Activated naive CD4-positive, alpha-beta T cell treated with anti-CD3 and anti-CD28 coated beads for 36 hours (primary cell): ENCODE measurements around the gene NAA25. TPM values are rescaled to one million over a fixed set of nuclear protein-coding genes. Genes with fewer than 3 reads are reported as not detected.

Experiments used
- CTCF ChIA-PET: fragments of 350-600 bp; sonication (Branson Sonifier 250); formaldehyde crosslinking; loops from one replicate; lab custom pipeline; 2021; ENCODE audit warnings: antibody characterized with exemption; lab: Charles Lee
- DNase-seq: peaks from one replicate; pipeline ENCODE4 v3.0.0-alpha.2; 2020
- H3K27ac Mint-ChIP-seq: one replicate; pipeline ENCODE4 v1.8.0; 2021; ENCODE audit warnings: mild to moderate bottlenecking, mixed read lengths
- H3K27me3 Mint-ChIP-seq: one replicate; pipeline ENCODE4 v1.8.0; 2021; ENCODE audit warnings: low read depth, mixed read lengths
- H3K36me3 Mint-ChIP-seq: one replicate; pipeline ENCODE4 v1.8.0; 2021; ENCODE audit warnings: low read depth, mixed read lengths
- H3K4me1 Mint-ChIP-seq: one replicate; pipeline ENCODE4 v1.8.0; 2021; ENCODE audit warnings: low read depth, mixed read lengths
- H3K4me3 Mint-ChIP-seq: one replicate; pipeline ENCODE4 v1.8.0; 2021; ENCODE audit warnings: mild to moderate bottlenecking, moderate library complexity, mixed read lengths
- H3K9me3 Mint-ChIP-seq: one replicate; pipeline ENCODE4 v1.8.0; 2021; ENCODE audit warnings: mixed read lengths
- intact Hi-C: fragments of 100-400 bp; cut with micrococcal nuclease; formaldehyde crosslinking; loops from one replicate; pipeline ENCODE4 v1.15.1; 2023
- total RNA-seq, 2 experiments: library from RNA; stranded (reverse); gene quantifications; one replicate each; pipeline ENCODE4 v1.2.3, GENCODE V29; 2021

The NAA25 gene
- total RNA-seq, 2 experiments from 2014 or later, result 52.4 to 55.7 TPM

DNA sequence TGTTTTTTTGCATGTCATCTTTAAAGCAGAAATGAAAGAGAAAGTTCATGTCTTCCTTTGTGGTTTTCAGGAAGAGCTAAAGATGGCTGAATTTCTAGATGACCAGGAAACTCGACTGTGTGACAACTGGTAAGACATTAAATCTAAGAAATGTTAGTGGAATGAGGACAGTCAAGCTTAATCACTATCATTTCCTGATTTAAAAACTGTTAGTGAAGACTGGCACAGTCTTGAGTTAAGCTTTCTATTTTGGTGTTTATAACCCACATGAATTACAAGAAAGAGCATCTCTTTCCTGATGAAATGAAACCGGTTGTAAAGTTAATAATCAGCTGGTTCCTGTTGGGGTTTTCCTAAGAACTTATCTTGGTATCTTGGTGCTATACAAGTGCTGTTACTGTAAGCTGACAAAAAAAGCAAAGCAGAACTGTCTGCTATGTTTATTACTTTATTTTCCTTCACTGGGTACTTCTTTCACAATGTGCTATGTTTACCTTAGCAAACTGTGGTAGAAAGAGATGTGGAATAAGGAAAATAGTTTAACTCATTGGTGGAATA, 21.9 kb upstream of the NAA25 start:
- intact Hi-C loops, result loop anchor here (1.0 to 5.0 kb wide), 9 partner anchors 18 to 278 kb away; partner anchors contain the start of genes ERP29, NAA25, RPL6 and TMEM116
- DNase-seq, result no peak
- Mint-ChIP-seq H3K4me1 (peaks cover 54% of the 10 kb centered on the region), H3K36me3 (peaks cover 10% of the 10 kb centered on the region), H3K4me3 (peak overlapping the region; percentile 42), H3K27ac (peak overlapping the region; percentile 88), H3K27me3 (no peaks in the 10 kb centered on the region), H3K9me3 (no peaks in the 10 kb centered on the region)
- CTCF ChIA-PET, result interaction anchor here (0.6 to 1.9 kb wide), 5 partner anchors 18 to 255 kb away, joined by 3 to 6 read pairs (median 5); no protein-coding TSS in a partner anchor

DNA sequence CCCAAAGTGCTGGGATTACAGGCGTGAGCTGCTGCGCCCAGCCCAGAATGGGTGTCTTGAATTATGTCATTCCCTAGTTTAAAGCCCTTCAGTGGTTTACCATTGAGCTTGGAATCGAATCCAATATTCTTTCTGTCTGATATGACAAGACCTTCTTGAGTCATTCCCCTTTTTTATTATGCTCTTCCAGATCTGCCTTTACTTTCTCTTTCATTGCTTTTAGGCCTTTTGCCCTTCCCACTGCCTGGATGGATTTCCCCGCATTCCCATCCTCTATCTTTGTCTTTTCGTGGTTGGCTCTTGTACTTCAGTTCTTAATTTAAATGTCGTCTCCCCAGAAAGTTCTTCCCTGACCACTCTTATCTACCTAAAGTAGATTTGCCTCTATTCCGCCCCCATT, 18.3 kb upstream of the NAA25 start:
- no peaks in the 10 kb centered on the region for H3K9me3 Mint-ChIP-seq
- intact Hi-C loops, result loop anchor here (5.0 to 10.0 kb wide), 3 partner anchors 285 to 848 kb away; partner anchors contain the start of genes MAPKAPK5 and OAS2
- DNase-seq, result no peak
- peak overlapping the region; percentile 72 for H3K4me3 Mint-ChIP-seq
- H3K27me3 Mint-ChIP-seq, result no peaks in the 10 kb centered on the region
- H3K4me1 Mint-ChIP-seq, result peaks cover 50% of the 10 kb centered on the region
- CTCF ChIA-PET, result interaction anchor here (1.2 kb wide), 1 partner anchor 18 kb away, joined by 4 read pairs; the partner anchor contains the start of gene NAA25
- peak overlapping the region; percentile 75 for H3K27ac Mint-ChIP-seq
- H3K36me3 Mint-ChIP-seq, result peaks cover 8% of the 10 kb centered on the region

DNA sequence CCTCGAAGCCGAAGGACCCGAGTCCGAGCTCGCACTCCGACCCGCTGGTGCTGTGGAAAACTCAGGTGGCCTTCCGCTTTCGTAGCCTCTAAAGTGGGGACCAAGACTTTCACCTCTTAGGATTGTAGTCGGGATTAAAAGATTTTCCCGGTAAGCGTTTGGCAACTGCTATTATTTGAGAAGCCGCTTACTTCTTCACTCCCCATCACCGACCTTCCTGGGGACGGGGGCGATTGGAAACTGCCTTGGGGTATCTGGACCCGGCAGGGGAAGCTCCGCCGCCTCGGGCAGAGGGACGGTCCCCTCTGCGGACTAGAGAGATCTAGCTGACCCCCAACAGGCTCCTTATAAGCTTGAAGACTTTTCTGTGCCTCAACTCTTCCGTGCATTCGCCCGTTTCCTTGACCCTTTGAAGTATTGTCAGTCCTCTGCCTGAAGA, 17.4 kb upstream of the NAA25 start:
- no peak for DNase-seq
- peaks cover 44% of the 10 kb centered on the region for H3K4me1 Mint-ChIP-seq
- intact Hi-C loops, result loop anchor here (1.0 to 10.0 kb wide), 9 partner anchors 14 to 849 kb away; partner anchors contain the start of genes ERP29, MAPKAPK5, NAA25 and OAS2
- CTCF ChIA-PET, result interaction anchor here (0.6 to 1.2 kb wide), 2 partner anchors 17 to 25 kb away, joined by 4 to 5 read pairs; partner anchors contain the start of gene NAA25
- H3K4me3 Mint-ChIP-seq, result peak overlapping the region; percentile 72
- H3K27ac Mint-ChIP-seq, result peak overlapping the region; percentile 75
- H3K9me3 Mint-ChIP-seq, result no peaks in the 10 kb centered on the region
- H3K36me3 Mint-ChIP-seq, result peaks cover 3% of the 10 kb centered on the region
- no peaks in the 10 kb centered on the region for H3K27me3 Mint-ChIP-seq

DNA sequence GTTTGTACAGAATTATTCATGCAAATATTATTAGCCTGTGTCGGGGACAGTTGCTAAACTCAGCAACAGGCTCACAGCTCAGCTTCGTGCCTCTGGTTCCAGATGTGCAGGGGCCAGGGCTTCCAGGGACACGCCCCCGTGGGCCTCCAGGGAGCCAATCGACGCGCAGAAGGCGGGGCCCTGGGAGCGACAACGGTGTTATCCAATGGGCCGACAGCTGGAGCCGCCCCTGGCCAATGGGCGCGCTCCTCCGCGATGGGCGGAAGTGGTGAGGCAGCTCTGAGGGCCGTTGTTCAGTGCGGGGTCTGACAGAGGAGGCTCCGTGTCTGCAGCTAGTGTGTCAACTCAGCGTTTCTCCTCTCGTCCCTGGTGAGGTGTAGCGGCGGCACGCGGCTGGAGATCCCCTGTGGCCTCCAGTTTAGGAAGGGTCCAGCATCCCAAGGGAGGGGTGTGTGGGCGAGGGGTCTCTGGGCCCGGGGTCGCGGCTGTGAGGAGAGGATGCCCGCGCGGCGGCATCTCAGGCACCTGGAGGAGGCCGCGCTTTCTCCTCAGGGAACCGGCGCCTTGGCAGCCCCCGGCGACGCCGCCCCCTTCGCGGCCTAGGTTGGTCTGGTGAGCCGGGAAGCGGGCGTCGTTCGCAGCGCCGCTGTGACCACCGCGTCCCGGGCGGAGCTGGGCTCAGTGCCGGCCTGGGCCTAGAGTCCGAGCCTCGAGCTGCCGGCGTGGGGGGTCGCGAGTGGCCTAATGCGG, 16.8 kb upstream of the NAA25 start, which contains the start of gene TRAFD1:
TSS of gene TRAFD1 (plus strand) at position 311 of the 750 bp plus-strand sequence. CDS start 4,963 bp downstream, outside the sequence.
- peaks cover 2% of the 10 kb centered on the region for H3K36me3 Mint-ChIP-seq
- H3K4me1 Mint-ChIP-seq, result peaks cover 42% of the 10 kb centered on the region
- no peaks in the 10 kb centered on the region for H3K27me3 Mint-ChIP-seq
- DNase-seq, result peak; percentile 98
- H3K27ac Mint-ChIP-seq, result peak within 1 kb of the TSS; percentile 75
- H3K4me3 Mint-ChIP-seq, result peak within 1 kb of the TSS; percentile 72
- CTCF ChIA-PET, result interaction anchor here (1.0 to 1.2 kb wide), 3 partner anchors 10 to 16 kb away, joined by 3 to 6 read pairs (median 4); partner anchors contain the start of gene NAA25
- intact Hi-C loops, result loop anchor here (1.0 to 10.0 kb wide), 9 partner anchors 13 to 849 kb away; partner anchors contain the start of genes ERP29, MAPKAPK5, NAA25 and OAS2
- H3K9me3 Mint-ChIP-seq, result no peaks in the 10 kb centered on the region

DNA sequence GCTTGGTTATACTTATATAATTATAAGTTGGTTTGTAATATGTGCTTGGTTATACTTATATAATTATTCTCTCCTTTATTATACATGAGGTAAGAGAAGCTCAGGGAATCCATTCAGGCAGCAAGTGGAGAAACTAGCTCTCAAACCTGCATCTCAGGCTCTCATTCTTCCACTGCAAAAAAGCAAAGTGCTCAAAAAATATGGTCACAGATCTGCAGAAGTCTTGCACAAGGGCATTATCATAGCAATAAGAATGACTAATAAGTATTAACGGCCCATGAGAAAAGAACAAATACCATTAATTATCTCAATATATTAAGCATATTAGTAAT, 16.3 kb upstream of the NAA25 start:
- peaks cover 41% of the 10 kb centered on the region for H3K4me1 Mint-ChIP-seq
- H3K27me3 Mint-ChIP-seq, result no peaks in the 10 kb centered on the region
- H3K27ac Mint-ChIP-seq, result no peak overlapping the region
- H3K9me3 Mint-ChIP-seq, result no peaks in the 10 kb centered on the region
- intact Hi-C loops, result loop anchor here (1.0 to 10.0 kb wide), 9 partner anchors 13 to 850 kb away; partner anchors contain the start of genes ERP29, MAPKAPK5, NAA25 and OAS2
- CTCF ChIA-PET, result interaction anchor here (1.0 to 1.2 kb wide), 2 partner anchors 9 to 12 kb away, joined by 3 to 6 read pairs; no protein-coding TSS in a partner anchor
- peak overlapping the region; percentile 72 for H3K4me3 Mint-ChIP-seq
- H3K36me3 Mint-ChIP-seq, result peaks cover 2% of the 10 kb centered on the region
- no peak for DNase-seq

DNA sequence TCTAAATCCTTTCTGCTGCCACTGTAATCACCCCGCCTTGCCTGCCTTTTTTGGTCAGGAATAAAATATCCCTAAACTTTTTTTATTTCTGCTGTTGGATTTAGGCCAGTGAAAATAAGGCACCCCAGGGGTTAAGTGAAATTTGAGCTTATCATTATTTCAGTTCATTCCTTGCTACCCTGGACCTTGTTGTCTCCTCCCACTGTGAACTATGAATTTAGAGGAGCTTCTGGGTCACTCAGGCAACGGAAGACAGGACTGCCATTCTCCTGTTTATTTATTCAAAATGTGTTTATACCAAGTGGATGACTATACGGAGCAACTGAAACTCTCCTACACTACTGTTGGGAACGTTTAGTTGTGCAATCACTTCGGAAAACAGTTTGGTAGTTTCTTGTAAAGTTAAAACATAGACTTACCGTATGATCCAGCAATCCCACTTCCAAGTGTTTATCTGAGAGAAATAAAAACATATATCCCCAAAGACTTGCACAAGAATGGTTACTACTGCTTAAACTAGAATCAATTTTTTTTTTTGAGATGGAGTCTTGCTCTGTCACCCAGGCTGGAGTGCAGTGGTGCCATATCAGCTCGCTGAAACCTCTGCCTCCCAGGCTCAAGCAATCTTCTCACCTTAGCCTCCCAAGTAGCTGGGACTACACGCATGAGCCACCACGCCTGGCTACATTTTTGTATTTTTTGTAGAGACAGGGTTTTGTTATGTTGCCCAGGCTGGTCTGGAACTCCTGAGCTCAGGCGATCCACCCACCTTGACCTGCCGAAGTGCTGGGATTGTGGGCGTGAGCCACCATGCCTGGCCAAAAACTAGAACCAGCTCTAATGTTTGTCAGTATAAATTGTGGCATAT, 14.5 kb upstream of the NAA25 start:
- CTCF ChIA-PET, result interaction anchor here (1.1 to 1.3 kb wide), 2 partner anchors 11 to 75 kb away, joined by 3 to 6 read pairs; no protein-coding TSS in a partner anchor
- H3K4me3 Mint-ChIP-seq, result no peak overlapping the region

DNA sequence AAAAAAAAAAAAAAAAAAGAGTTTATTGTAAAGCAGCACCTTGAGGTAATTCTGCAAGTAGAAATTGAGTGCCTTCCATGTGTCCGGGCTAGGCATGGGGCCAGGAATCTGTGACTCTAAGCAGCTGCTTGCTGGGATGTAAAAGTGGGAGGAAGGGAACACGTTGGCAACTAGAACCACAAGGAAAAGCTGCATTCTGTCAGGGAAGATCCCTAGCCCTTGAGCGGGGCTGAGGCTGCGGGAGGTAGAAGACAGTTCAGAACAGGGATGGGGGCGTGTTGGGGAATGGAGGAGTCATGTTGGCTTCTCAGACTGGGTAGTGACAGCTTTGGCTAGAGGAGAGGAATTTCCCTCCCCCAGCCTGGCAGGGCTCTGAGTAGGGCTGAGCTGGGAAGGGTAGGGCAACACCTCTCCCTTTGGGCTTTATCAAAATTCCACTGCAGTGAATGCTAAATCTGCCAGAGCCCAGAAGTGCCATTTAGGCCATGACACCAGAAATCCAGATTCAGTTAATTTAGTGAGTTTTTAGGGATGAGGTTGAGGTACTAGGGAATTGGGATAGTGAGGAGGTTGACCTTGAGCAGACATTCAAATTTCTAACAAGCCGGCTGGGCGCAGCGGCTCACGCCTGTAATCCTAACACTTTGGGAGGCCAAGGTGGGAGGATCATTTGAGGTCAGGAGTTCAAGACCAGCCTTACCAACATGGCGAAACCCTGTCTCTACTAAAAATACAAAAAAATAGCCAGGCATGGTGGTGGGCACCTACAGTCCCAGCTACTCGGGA, 13.4 kb upstream of the NAA25 start:
- peaks cover 17% of the 10 kb centered on the region for H3K4me1 Mint-ChIP-seq
- no peaks in the 10 kb centered on the region for H3K9me3 Mint-ChIP-seq
- H3K27me3 Mint-ChIP-seq, result no peaks in the 10 kb centered on the region
- H3K36me3 Mint-ChIP-seq, result no peaks in the 10 kb centered on the region
- CTCF ChIA-PET, result interaction anchor here (0.6 to 1.3 kb wide), 3 partner anchors 9 to 853 kb away, joined by 3 to 6 read pairs (median 5); no protein-coding TSS in a partner anchor
- DNase-seq, result no peak
- no peak overlapping the region for H3K27ac Mint-ChIP-seq
- intact Hi-C loops, result loop anchor here (10.0 kb wide), 1 partner anchor 853 kb away; the partner anchor contains the start of gene OAS2
- H3K4me3 Mint-ChIP-seq, result no peak overlapping the region

More for the DNA sequence above, 14.5 kb upstream of the NAA25 start:
- no peak for DNase-seq
- intact Hi-C loops, result loop anchor here (10.0 kb wide), 1 partner anchor 852 kb away; the partner anchor contains the start of gene OAS2
- Mint-ChIP-seq H3K27me3 (no peaks in the 10 kb centered on the region), H3K4me1 (peaks cover 25% of the 10 kb centered on the region), H3K36me3 (no peaks in the 10 kb centered on the region), H3K9me3 (no peaks in the 10 kb centered on the region), H3K27ac (no peak overlapping the region)

DNA sequence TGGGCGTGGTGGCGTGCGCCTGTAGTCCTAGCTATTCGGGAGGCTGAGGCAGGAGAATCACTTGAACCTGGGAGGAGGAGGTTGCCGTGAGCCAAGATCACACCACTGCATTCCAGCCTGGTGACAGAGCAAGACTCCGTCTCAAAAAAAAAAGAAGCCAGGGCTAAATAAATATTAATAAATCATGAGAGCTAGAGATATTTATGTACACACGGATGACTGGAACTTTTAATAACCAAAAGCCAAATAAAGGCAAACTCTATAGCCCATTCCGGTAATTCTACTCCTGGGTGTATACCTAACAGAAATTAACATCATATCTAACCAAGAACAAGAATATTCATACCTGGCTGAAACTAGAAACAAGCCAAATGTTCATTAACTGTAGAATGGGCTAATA, 9.1 kb upstream of the NAA25 start:
- no peak overlapping the region for H3K27ac Mint-ChIP-seq
- intact Hi-C loops, result no loop called here
- CTCF ChIA-PET, result interaction anchor here (1.1 kb wide), 1 partner anchor 9 kb away, joined by 3 read pairs; the partner anchor contains the start of gene NAA25
- H3K36me3 Mint-ChIP-seq, result no peaks in the 10 kb centered on the region
- H3K9me3 Mint-ChIP-seq, result no peaks in the 10 kb centered on the region
- no peak for DNase-seq
- H3K4me3 Mint-ChIP-seq, result no peak overlapping the region
- no peaks in the 10 kb centered on the region for H3K27me3 Mint-ChIP-seq
- H3K4me1 Mint-ChIP-seq, result peaks cover 16% of the 10 kb centered on the region

DNA sequence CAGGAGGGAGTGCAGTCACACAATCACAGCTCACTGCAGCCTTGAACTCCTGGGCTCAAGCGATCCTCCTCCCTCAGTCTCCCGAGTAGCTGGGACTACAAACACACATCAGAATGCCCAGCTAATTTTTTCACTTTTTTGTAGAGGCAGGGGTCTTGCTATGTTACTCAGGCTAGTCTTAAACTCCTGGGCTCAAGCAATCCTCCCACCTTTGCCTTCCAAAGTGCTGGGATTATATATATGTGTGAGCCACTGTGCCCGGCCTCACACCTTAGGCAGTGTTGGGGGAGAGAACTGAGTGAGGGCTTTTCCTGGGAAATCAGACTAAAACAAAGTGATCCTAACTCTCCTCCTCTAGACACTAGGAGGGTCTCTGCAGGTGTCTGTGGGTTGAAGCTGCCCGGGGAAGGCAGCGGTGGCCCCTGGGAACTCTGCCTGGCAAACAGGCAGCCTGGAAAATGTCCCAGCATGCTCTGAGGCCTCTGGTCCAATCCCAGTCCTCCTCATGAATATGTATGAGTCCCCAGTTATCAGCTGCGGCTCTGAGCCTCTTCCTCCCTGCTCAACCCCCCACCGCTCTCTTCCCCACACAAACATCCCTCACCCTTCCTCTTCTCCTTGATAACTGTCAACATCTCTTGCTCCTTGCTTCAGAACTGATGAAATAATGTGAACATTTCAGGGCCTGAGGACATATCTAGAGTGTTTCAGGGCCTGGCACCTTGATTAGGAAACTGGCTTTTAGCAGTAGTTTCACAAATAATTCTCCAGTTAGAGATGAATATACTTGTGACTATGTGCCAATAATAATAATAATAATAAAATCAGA, 7.9 kb upstream of the NAA25 start:
- CTCF ChIA-PET, result interaction anchor here (1.8 kb wide), 1 partner anchor 8 kb away, joined by 6 read pairs; no protein-coding TSS in a partner anchor
- H3K4me3 Mint-ChIP-seq, result no peak overlapping the region
- intact Hi-C loops, result no loop called here

More for the DNA sequence above, 7.9 kb upstream of the NAA25 start:
- H3K9me3 Mint-ChIP-seq, result no peaks in the 10 kb centered on the region
- H3K4me1 Mint-ChIP-seq, result peaks cover 22% of the 10 kb centered on the region
- no peaks in the 10 kb centered on the region for H3K36me3 Mint-ChIP-seq
- DNase-seq, result peak; percentile 35
- no peaks in the 10 kb centered on the region for H3K27me3 Mint-ChIP-seq
- no peak overlapping the region for H3K27ac Mint-ChIP-seq
